HG03135 (cell line): ENCODE data around the gene FSTL4.

Experiments
- ATAC-seq: cut with Tn5 transposase; IDR thresholded peaks from one replicate; pipeline ENCODE4 v1.9.1; 2021; ENCODE audit warnings: mild to moderate bottlenecking, moderate library complexity; ENCODE audit not compliant: unreplicated experiment

FSTL4 gene

GRCh38 chr5:133309166-133309795, 303.1 kb downstream of the FSTL4 start:
- ATAC-seq = no peak

DNA sequence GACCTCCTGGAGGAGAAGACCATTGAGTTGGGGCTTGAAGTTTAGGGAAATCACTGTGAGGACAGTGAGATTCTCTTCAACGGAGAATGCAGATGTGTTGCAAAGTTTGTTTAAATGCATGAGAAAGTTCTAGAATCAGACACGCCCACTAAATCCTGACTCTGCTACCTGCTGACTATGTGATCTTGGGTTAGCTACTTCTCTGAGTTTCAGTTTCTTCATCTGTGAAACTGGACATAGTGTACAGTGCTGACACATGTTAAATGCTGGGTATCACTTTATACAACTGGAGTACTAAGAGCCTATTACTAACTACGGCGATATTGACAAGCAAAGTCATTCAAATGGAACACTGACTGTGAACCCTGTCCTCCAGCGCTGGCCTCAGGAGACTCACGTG, 305.1 kb downstream of the FSTL4 start:
- ATAC-seq = no peak

DNA sequence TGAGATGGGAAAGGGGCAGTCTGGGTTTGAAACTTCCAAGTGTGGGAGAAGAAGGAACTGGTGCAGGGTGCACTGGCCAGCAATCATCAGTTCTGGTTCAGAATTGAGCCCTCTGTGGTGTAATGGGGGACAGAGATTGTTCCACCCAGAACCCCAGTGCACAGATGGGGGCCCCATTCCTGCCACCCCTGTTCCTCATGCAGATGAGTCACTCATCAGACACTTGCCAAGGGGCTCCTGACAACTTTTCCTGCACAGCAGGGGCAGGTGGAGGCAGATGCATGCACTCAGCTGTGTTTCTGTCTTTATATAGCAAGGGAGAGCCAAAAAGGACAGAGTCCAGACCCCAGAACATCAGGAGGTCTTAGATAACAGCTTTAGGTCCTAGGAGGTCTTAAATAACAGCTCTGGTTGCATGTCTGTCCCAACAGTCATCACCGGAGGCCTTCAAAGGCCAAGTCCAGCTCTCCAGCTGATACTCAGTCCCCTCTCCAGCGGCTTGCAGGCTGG, 307.6 kb downstream of the FSTL4 start:
- no peak for ATAC-seq

DNA sequence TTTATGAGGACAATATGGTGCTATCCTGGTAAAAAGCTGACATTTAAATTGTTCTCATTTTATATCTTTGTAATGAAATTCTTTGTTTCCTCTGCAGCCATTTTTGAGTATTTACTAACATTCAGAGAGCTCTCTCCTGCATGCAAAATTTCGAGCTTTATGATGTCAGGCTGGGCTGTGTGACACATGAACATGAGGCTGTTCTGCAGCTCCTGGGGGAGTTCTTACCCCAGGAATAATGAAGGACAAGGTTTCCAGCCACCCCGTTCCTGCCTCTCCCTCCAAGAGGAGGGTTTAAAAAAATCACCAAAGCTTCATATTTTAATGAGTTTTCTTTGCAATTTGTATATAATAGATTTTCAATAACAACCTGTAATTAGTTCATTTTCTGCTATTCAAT, 308.2 kb downstream of the FSTL4 start:
- ATAC-seq = no peak

- ATAC-seq = no peak
Measured at GRCh38 chr5:133303298-133303697, 309.0 kb downstream of the FSTL4 start.

DNA sequence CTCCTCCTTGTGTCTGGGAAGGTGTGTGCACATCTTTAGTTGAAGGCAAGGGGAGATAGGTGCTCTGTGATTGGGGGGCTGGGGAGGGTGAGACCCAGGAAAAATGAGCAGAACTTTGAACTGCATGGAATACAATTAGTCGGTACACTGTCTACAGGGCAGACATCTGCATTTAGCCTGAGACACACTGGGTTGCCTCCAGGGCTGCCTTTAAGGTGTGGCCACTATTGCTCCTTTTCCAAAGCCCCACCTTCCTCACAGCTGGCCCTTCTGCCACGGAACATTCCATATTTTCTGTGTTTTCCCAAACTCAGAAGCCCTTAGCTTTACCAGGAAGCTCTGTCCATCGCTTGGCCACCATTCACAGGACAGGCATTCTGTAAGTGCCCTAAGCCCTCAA, 312.6 kb downstream of the FSTL4 start:
- ATAC-seq = no peak

- ATAC-seq = no peak
Measured at GRCh38 chr5:133299021-133299420, 313.3 kb downstream of the FSTL4 start.

- no peak for ATAC-seq
Measured at GRCh38 chr5:133298447-133298846, 313.9 kb downstream of the FSTL4 start.

DNA sequence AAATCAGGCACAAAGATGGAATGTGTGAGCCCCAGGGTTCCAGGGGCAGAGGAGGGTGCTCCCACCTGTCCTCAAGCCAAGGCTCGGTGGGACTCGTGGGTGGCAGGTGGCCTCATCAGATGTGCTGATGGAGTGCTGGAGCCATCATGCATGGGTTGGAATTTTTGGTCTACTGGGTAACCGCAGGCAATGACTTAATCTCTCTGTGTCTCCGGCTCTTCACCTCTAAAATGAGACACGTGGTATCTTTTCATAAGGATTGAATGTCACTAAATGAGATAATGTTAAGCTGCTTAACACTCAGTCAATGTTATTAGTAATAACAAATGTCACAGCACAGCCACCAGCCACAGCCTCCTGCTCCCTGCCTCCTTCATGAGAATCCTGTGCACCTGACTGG, 315.0 kb downstream of the FSTL4 start:
- no peak for ATAC-seq

- ATAC-seq = no peak
Measured at GRCh38 chr5:133296624-133297023, 315.7 kb downstream of the FSTL4 start.

DNA sequence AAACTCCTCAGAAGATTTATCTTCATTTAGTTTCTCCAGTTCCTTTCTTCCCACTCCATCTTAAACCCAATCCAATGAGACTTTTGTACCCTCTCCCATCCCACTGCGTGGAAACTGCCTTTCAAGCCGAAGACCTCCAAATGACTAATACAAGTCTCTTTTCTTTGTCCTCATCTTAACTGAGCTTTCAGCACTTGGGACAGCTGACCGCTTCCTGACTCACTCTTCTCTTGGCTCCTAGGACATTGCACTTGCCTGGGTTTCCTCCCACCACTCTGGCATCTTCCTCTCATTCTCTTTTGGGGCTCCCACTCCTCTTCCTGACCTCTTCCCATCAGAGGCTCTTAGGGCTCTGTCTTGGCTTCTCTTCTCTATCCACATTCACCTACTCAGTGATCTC, 316.8 kb downstream of the FSTL4 start:
- no peak for ATAC-seq

DNA sequence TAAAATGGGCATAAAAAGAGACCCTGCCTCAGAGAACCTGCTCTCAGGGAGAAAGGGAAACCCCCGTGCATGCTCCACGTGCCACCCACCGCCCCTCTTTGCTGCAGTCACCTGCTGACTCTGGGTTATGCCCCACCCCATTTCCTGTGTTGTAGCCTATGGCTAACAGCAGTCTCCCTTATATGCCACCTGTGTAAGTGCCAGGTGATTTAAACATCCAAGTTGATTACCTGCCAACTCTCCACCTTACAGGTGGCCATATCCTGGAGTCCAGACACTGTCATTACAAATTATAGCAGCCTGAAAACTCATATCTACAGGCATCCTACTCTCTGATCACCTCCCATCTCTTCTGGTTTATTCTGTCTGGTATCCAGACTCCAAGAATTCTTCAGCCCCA, 318.0 kb downstream of the FSTL4 start:
- no peak for ATAC-seq

DNA sequence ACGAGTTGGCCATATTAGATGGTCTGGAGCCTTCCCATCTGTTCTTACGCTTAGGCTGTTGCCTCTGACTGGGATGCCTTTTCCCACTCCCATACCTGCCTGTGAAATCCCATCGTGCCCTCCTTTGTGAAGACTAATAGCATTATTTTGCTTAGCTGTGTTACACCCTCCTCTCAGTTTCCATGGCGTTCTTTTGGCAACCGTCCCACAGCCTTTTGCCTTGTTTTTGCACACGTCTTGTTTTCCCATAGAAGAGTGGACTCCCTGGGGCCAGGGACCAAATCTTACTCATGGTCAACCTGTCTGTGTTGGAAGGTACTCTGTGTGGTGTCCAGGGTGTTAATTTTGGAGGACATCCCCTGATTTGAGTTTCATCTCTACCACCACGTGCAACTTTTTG, 318.4 kb downstream of the FSTL4 start:
- no peak for ATAC-seq

- ATAC-seq = no peak
Measured at GRCh38 chr5:133292300-133292699, 320.0 kb downstream of the FSTL4 start.

GRCh38 chr5:133291524-133291923, 320.8 kb downstream of the FSTL4 start:
- no peak for ATAC-seq

GRCh38 chr5:133290669-133291240, 321.6 kb downstream of the FSTL4 start:
- no peak for ATAC-seq

DNA sequence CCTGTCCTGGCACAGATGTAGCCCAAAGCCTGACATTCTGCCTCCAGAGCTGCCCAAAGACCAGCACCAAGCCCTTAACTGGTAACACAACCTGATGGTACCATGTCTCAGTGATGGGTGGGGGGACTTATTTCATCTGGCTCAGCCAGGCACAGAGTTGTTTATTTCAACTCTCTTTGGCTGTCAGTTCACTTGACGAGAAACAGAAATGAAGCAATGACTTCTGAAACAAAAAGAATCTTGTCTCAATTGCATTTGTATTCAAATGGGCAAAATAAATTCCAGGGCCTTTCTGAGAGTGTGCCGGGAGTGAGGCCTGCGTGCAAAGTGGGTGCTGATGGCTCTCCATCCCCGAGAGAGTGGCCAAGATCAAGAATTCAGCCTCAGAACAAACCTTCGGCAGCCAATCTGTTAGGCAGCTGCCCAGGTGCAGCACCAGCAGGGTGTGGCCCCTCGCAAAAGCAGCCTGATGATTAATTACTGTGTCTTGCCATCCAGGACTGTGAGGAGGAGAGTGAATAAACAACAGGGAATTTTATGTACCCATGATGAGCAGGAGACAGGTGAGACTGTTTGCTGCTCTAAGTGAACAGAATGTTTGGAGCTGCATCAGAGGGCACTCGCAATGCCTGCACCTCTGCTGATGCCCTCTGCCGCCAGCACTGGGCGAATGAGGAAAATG, 322.5 kb downstream of the FSTL4 start:
- no peak for ATAC-seq

DNA sequence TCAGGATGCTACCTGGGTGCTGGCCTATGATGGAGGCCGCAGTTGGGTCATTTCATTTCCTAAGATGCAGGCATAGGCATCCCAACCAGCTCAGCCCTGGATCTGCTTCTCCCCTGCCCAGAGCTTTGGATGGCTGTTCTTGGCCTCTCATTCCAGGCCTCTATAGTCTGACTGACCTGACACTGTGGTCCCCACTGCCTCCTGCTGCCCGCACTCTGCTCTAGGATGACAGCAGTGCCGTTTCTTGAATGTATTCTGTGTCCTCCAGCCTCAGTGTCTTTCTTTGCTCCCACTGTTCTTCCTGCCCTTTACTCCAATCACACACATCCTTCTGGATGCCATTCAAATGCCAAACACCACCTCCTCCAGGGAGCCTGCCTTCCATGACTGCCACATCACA, 324.8 kb downstream of the FSTL4 start:
- no peak for ATAC-seq

- ATAC-seq = no peak
Measured at GRCh38 chr5:133286483-133286882, 325.9 kb downstream of the FSTL4 start.

GRCh38 chr5:133285583-133286021, 326.7 kb downstream of the FSTL4 start:
- ATAC-seq = no peak

DNA sequence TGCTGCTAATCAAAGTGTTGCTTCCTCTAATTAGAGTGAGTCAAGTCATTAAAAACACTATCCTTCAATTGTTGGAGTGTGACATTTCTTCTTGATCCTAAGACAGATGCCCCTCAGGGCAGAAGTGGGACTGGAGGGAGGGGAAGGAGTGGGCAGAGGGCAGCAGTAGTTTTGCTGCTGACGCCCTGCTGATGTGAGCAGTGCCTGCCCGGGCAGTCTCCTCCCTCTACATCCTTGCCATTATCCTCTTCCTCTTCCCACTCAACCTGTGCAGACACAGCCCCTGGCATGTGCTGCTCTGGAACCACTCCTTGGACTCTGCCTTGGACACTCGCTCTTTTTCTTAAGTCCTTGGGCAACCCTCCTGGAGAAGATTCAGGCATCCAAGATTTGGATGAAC, 328.0 kb downstream of the FSTL4 start:
- ATAC-seq = no peak

DNA sequence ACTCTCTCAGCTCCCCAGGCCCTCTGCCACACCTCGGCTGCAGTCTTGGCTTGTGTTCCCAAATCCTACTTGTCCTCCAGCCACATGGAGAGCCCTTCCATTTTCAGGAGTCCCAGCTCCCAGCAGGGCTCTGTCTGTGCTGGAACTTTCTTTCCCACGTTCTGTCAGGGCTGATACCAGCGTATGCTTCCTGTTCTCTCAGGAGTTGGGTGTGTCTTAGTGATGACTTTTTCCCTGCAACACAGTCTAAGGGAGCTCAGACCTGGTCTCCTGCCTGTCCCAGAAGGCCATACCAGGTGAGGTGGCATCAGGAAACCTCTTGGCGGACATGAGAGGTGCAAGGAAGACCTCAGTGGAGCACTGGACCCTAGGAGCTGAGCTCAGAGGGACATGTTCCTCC, 334.0 kb downstream of the FSTL4 start:
- ATAC-seq = no peak
